ENCODE data around the gene THY1.

GRCh38 chr11:119382101-119382500 lies 40.9 kb downstream of the THY1 start:
- TF ChIP-seq CTCF (conservative IDR thresholded peaks at IDR 0.05; ENCODE audit: low read length) (no peak), EZH2phosphoT487 (IDR thresholded peaks at IDR 0.05; ENCODE audit: borderline replicate concordance, low read depth, low read length) (no peak)

All from OCI-LY7 (cell line).